Measurements from ENCODE around the gene AARSD1. TPM values are rescaled to one million over a fixed set of nuclear protein-coding genes. Genes with fewer than 3 reads are reported as not detected.

Gene AARSD1
- total and polyA plus RNA-seq, 2 donors (not counting 1 experiment from before 2014, with no cell fraction given): 56.5 to 60.0 TPM

DNA sequence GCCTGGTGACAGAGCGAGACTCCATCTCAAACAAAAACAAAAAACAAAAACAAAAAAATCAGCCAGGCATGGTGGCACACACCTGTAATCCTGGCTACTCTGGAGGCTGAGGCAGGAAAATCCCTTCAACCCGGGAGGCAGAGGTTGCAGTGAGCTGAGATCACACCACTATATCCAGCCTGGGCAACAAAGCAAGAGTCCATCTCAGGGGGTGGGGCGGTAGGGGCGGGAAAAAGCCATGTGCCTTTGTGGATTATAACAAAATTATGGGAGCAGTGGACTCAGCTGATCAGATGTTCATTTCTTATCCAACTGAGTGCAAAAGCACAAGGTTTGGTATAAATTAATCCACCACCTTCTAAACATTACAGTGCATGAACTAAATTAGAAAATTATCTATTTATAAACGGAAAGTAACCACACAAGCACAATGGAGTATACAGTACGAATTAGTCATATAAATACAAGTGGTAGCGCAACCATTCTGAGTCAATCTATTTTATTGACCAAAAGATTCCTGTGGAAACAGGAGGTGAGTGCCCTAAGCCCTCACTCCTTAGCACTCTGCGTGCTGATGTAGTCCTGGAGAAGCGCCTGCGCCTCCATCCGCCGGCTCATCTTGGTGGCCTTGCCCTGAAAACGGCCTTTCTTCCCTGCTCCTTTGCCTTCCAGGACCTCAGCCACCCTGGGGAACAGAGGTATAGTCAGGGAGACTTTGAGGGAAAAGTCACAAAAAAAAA is 14.0 kb downstream of the AARSD1 start:
- H3K79me2 ChIP-seq (ENCODE audit: control insufficient read depth, insufficient read depth, low read length): no peaks in the 10 kb centered on the region
- no peak overlapping the region for H3K27ac ChIP-seq (ENCODE audit: low read length in 2 of 2)
- no peaks in the 10 kb centered on the region for H3K27me3 Mint-ChIP-seq
- ATAC-seq (ENCODE audit: low read depth) (no peak), DNase-seq (no peak)
- H3K9me3 Mint-ChIP-seq (ENCODE audit: insufficient read depth): no peaks in the 10 kb centered on the region
- no peaks in the 10 kb centered on the region for H3K4me1 Mint-ChIP-seq
- POLR2A ChIA-PET: no interaction called here
- TF ChIP-seq, protein P1, sequence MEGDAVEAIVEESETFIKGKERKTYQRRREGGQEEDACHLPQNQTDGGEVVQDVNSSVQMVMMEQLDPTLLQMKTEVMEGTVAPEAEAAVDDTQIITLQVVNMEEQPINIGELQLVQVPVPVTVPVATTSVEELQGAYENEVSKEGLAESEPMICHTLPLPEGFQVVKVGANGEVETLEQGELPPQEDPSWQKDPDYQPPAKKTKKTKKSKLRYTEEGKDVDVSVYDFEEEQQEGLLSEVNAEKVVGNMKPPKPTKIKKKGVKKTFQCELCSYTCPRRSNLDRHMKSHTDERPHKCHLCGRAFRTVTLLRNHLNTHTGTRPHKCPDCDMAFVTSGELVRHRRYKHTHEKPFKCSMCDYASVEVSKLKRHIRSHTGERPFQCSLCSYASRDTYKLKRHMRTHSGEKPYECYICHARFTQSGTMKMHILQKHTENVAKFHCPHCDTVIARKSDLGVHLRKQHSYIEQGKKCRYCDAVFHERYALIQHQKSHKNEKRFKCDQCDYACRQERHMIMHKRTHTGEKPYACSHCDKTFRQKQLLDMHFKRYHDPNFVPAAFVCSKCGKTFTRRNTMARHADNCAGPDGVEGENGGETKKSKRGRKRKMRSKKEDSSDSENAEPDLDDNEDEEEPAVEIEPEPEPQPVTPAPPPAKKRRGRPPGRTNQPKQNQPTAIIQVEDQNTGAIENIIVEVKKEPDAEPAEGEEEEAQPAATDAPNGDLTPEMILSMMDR (IDR thresholded peaks at IDR 0.05): no peak
- intact Hi-C loops (cut with micrococcal nuclease): no loop called here
- H3K4me2 ChIP-seq (replicated peaks; ENCODE audit: low read depth, low read length, poor library complexity, severe bottlenecking): no peak overlapping the region
- no peaks in the 10 kb centered on the region for H3K9me3 ChIP-seq (ENCODE audit: control extremely low read depth in 1 of 3, control insufficient read depth in 2 of 3, insufficient read depth in 1 of 3, low read length in 2 of 3)
- no peak overlapping the region for H3K4me3 ChIP-seq (ENCODE audit: control extremely low read depth in 1 of 5, extremely low read depth in 1 of 5, insufficient read depth in 1 of 5, low read depth in 2 of 5, low read length in 4 of 5)
- 90% methylated on average over 2 of the region's 13 CpGs for WGBS (ENCODE audit: insufficient coverage)
- H3K4me1 ChIP-seq (ENCODE audit: control insufficient read depth in 2 of 2, insufficient read depth in 2 of 2, low read length in 2 of 2): no peaks in the 10 kb centered on the region
- CTCF ChIA-PET: no interaction called here
- H4K20me1 ChIP-seq (ENCODE audit: control insufficient read depth, insufficient read depth, low read length, poor library complexity, severe bottlenecking): no peaks in the 10 kb centered on the region
- H3K4me3 Mint-ChIP-seq: no peak overlapping the region
- H2AFZ ChIP-seq (ENCODE audit: insufficient read depth, low read depth, low read length, poor library complexity, severe bottlenecking): no peak overlapping the region
- H3K36me3 ChIP-seq (replicated peaks in 1 of 2; ENCODE audit: control extremely low read depth in 1 of 2, control insufficient read depth in 1 of 2, extremely low read depth in 1 of 2, insufficient read depth in 2 of 2, low read length in 1 of 2): peaks cover 0 to 44% of the 10 kb centered on the region in 2 experiments
- no peak overlapping the region for H3K9ac ChIP-seq (ENCODE audit: low read length)
- peak overlapping the region; percentile 27 for H3K27ac Mint-ChIP-seq
- H3K27me3 ChIP-seq (replicated peaks in 1 of 4; ENCODE audit: control extremely low read depth in 1 of 4, control insufficient read depth in 3 of 4, insufficient read depth in 4 of 4, low read length in 3 of 4): no peaks in the 10 kb centered on the region

DNA sequence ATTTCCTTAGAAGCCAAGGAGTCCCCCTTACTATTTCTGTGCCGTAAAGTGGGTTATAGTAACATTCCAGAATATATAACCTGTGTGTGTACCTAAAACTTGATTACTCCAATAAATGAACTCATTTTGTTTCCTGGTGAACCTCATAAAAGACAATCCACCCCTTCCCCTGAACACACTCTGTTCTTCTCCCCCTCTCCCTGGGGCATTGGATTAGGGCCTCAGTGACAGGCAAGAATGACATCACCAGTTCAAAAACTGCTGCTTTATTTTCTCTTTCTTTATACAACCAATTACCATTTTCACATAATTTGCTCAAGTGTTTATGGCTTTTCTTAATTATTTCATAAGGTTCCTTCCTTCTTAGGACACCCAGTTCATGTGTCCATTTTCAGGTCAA is 17.4 kb downstream of the AARSD1 start:
- Mint-ChIP-seq H3K27ac (no peak overlapping the region), H3K27me3 (no peaks in the 10 kb centered on the region), H3K4me1 (no peaks in the 10 kb centered on the region), H3K4me3 (no peak overlapping the region), H3K9me3 (ENCODE audit: insufficient read depth) (no peaks in the 10 kb centered on the region)
- no peak for TF ChIP-seq EZH2 (IDR thresholded peaks at IDR 0.05; ENCODE audit: borderline replicate concordance, insufficient read depth, low read depth, low read length, poor library complexity, severe bottlenecking)
- TF ChIP-seq, protein P1 (IDR thresholded peaks at IDR 0.05): no peak
- DNase-seq (no peak), ATAC-seq (ENCODE audit: low read depth) (no peak)
- Histone ChIP-seq H3K9me3 (ENCODE audit: control extremely low read depth in 1 of 3, control insufficient read depth in 2 of 3, insufficient read depth in 1 of 3, low read length in 2 of 3) (no peaks in the 10 kb centered on the region), H3K79me2 (ENCODE audit: control insufficient read depth, insufficient read depth, low read length) (no peaks in the 10 kb centered on the region), H3K36me3 (replicated peaks in 1 of 2; ENCODE audit: control extremely low read depth in 1 of 2, control insufficient read depth in 1 of 2, extremely low read depth in 1 of 2, insufficient read depth in 2 of 2, low read length in 1 of 2) (peaks cover 0 to 19% of the 10 kb centered on the region in 2 experiments), H3K27me3 (replicated peaks in 1 of 4; ENCODE audit: control extremely low read depth in 1 of 4, control insufficient read depth in 3 of 4, insufficient read depth in 4 of 4, low read length in 3 of 4) (no peaks in the 10 kb centered on the region), H2AFZ (ENCODE audit: insufficient read depth, low read depth, low read length, poor library complexity, severe bottlenecking) (no peak overlapping the region), H3K4me1 (ENCODE audit: control insufficient read depth in 2 of 2, insufficient read depth in 2 of 2, low read length in 2 of 2) (no peaks in the 10 kb centered on the region), H4K20me1 (ENCODE audit: control insufficient read depth, insufficient read depth, low read length, poor library complexity, severe bottlenecking) (no peaks in the 10 kb centered on the region), H3K4me3 (ENCODE audit: control extremely low read depth in 1 of 5, extremely low read depth in 1 of 5, insufficient read depth in 1 of 5, low read depth in 2 of 5, low read length in 4 of 5) (no peak overlapping the region), H3K9ac (ENCODE audit: low read length) (no peak overlapping the region), H3K4me2 (replicated peaks; ENCODE audit: low read depth, low read length, poor library complexity, severe bottlenecking) (no peak overlapping the region), H3K27ac (ENCODE audit: low read length in 2 of 2) (no peak overlapping the region)
- WGBS (ENCODE audit: insufficient coverage): 100% methylated on average over 1 of the region's 1 CpG
- ChIA-PET CTCF (no interaction called here), POLR2A (no interaction called here)
- intact Hi-C loops (cut with micrococcal nuclease): no loop called here

Measured in B cell (primary cell).